HG02981 (cell line): Measurements from ENCODE around the gene MCRIP2.

Experiments used
- ATAC-seq: cut with Tn5 transposase; IDR thresholded peaks from one replicate; pipeline ENCODE4 v1.9.1; 2021; ENCODE audit warnings: mild to moderate bottlenecking, moderate library complexity; ENCODE audit not compliant: unreplicated experiment

Gene MCRIP2

DNA sequence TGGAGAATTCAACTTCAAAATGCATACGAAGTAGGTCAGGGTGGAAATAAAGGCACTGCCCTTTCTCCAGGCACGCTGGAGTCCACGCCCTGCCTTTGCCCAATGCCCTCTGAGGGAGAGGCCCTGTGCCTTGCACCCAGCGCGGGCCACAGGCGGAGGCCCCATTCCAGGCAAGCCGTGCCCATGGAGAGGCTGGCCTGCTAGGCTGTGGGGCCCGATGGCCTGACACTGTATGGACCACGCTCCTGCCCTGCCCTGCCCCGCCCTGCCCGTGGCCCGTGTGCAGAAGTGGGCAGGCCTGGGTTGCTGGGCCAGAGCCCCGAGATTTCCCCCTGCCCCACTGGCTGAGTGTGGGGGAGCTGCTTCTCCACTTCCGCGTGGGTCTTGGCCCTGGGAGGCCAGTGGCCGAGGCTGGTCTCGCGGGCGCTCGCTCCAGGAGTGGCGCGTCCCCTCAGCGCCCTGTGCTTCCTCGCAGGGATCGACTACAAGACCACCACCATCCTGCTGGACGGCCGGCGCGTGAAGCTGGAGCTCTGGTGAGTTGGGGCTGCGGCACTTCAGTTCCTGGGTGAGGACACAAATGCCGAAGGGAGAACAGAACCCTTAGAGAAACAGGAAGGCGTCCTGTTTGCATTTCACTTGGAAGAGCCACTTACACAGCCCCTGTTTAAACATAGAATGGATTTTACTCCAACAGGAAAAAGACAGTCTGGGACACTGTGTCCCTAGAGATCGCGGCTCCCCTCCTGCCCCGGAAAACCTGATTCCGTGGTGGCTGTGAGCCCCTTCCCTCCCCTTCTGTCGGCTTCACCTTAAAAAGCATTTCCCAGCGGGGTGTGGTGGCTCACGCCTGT is 24.7 kb upstream of the MCRIP2 start:
- no peak for ATAC-seq

- no peak for ATAC-seq
Measured at GRCh38 chr16:617855-618254, 23.8 kb upstream of the MCRIP2 start.

DNA sequence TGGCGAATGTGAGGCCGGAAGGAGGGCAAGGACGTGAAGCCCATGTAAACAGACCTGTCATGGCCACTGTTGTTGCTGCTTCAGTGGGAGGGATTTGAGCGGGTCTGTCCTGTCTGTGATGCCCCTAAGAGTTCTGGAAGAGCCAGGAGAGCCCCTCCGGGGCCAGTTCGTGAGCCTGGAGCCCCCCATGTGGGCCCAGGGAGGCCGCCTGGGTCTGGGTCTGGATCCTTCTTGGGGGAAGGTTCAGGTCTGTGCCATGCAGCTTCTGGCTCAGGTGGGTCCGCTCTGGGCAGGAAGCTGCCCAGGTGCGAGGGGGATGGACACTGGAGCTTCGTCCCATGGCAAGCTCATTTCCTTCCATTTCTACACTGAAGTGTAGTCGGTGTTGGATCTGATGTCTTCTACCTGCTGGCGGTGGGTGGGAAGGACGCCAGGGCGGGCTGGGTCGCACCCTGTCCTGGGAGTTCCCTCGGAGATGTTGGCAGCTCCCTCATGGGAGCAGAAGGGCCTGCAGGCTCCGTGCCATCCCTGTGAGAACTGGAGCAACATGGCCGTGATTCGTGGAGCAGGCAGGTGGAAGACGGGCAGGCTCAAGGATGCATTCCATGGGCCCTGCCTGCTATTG is 22.0 kb upstream of the MCRIP2 start:
- no peak for ATAC-seq

DNA sequence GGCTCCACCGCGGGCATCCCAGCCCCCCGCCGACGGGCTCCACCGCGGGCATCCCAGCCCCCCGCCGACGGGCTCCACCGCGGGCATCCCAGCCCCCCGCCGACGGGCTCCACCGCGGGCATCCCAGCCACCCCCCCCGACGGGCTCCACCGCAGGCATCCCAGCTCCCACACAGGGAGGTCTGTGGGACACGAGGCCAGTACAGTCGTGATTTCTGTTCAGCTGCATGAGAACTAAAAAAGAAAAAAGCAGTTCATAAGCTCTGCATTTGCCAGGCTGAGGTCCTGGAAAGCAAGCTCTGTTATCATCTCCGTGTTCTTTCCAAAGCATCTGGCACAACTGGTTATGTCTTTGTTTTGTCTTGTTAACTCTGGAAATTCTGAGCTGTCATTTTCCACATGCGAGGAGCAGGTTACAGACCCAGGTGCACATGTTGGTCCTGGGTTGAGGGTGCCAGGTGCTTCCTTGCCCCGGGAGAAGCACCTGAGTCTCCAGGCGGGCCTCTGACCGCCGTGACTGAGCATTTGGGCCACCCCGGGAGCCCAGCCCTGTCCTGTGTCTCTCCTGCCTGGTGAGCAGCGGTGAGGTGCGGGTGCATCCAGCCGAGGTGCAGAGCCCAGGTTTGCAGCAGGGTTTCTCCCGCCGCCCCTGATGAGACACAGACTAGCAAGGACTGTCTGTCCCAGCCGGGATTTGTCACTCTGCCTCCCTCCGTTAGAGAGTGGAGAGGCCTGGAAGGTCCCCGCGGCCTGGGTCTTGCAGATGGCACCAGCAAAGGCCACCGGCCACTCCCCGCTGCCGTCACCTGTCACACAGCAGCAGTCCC is 20.7 kb upstream of the MCRIP2 start:
- ATAC-seq: no peak

- ATAC-seq: no peak
Measured at GRCh38 chr16:621526-622105, 20.0 kb upstream of the MCRIP2 start.

DNA sequence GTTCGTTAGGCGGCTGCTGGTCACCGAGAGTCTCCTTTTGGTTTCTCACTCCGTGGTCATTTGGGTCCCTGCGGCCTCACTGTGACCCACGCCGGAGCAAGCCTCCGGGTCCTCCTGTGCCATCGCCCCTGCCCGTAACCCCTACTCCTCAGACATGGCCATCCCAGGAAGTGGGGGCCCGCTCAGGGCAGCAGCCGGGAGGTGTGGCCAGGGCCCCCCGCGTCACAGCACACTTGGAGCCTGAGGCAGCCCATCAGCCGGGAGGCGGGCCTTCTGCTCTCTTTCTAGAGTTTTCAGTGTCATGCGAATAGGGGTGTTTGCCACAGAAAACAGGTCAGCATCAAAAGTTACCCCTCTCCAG is 18.7 kb upstream of the MCRIP2 start:
- no peak for ATAC-seq

GRCh38 chr16:624526-625070 is 17.0 kb upstream of the MCRIP2 start:
- no peak for ATAC-seq

- no peak for ATAC-seq
Measured at GRCh38 chr16:625117-625976, 16.3 kb upstream of the MCRIP2 start.

DNA sequence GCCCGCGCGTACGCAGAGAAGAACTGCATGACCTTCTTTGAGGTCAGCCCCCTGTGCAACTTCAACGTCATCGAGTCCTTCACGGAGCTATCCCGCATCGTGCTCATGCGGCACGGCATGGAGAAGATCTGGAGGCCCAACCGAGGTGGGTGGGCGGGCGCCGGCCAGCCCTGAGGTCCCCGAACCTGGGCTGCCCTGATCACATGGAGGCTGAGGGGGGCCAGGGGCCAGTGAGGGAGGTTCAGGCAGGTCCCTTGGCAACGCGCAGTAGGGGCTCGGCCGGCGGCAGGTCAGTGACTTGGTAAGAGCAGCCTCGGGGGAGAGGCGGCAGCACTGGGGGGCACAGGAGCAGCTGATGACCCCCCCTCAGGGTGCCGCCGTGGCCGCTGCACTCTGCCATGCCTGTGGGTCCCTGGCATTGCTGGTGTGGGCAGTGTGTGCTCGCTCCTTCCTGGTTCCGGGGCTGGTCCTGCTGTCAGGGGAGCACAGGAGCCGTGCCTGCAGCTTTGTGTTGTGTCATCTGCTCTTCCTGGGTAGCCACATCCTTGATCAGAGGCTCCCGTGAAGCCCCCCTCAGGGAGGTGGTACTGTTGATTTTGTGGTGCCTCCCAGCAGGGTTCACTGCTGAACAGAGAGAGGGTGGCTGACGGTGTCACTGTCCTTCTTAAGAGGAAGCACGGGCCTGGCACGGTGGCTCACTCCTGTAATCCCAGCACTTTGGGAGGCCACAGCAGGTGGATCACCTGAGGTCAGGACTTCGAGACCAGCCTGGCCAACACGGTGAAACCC is 15.5 kb upstream of the MCRIP2 start:
- ATAC-seq: no peak

GRCh38 chr16:626787-627453 is 14.7 kb upstream of the MCRIP2 start:
- ATAC-seq: no peak

- no peak for ATAC-seq
Measured at GRCh38 chr16:627454-628239, 14.0 kb upstream of the MCRIP2 start.

DNA sequence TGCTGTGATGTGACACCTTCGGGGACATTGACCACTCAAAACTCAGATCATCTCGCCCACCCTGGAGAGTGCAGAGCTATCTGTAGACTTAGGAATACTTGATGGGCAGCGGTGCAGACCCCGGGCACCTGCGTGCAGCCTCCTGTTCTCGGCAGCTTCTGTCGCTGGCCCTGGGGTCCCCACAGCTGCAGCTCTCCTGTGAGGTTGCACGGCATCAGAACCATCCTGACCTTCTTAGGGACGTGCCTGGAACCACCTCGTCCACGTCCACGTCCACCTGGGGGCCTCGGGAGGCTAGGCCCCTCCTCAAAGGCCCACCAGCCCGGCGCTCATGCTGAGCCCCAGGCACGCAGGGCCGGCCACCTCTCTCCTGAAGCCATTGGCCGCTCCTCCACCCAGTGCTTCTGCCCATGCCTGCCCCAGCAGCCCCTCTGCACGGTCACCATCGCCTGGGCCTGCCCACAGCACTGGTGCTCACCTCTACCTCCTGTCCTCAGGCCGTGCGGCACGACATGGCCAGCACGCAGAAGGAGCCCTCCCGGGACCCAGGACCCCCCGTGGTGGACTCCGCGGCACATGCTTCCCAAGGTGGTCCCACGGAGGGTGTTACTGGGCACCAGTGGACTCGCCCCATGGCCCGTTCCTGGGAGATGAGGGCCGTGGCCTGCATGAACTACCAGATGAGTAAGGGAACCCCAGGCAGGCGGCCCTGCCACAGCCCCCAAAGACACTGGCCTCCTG is 13.1 kb upstream of the MCRIP2 start:
- ATAC-seq: no peak

DNA sequence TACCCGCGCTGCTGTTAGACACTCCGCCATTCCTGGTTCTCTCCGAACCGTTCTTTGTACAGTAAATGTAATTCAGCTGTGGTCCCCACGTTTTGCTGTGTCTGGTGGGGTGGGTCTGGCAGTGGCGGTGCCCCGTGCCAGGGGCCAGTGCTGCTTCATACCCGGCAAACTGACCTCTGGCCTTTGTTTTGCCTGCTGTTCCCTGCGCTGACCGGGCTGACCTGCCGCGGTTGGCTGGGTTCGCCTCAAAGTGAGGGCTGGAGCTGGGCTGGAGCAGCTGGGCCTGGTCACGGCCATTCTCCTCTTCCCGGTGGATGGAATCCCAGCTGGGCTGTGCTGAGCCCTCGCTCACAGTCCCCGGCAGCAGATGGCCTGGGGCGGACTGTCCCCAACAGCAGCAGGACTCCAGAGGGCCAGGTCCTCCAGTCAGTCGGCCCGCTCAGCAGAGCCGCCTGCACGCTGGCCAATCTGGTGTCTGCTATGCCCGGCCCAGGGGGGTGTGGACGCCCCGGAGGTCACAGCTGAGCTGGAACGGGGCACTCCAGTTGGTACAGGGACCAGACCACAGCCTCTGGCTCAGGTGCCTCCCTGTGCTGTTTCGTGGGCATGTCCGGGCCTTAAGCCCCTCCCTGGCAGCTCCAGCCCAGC is 12.3 kb upstream of the MCRIP2 start:
- ATAC-seq: no peak

DNA sequence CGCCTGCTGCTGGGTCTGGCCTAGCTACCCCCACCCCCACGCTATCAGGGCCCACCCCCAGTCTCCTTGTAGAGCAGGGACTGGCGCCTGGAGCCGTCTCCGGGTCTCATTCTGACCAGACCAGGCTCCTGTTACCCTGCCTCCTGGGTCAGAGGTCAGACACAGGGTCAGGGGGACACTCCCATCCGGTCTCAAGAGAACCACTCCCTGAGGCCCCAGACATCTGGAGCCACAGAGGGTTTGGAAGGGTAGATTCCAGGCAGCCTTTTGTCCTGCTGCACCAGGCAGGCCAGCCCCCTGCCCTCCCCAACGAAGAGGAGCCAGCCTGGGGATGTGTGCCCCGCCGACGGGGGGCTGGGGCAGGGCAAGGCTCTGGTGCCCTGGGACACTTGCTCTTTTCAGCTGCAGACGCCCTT is 11.8 kb upstream of the MCRIP2 start:
- no peak for ATAC-seq

- ATAC-seq: no peak
Measured at GRCh38 chr16:630249-630814, 11.3 kb upstream of the MCRIP2 start.

GRCh38 chr16:630815-631405 is 10.7 kb upstream of the MCRIP2 start, which contains the start of gene WFIKKN1:
WFIKKN1 (plus strand) TSS chr16:630985; CDS start chr16:631254, 269 bp downstream.
- no peak for ATAC-seq
